Adrenal gland (tissue), 12 donors: ENCODE results near the gene IL1RAPL2. TPM values are rescaled to one million over a fixed set of nuclear protein-coding genes. Genes with fewer than 3 reads are reported as not detected.

Experiments
- DNase-seq, 7 donors: peaks; one replicate each; pipeline ENCODE4 v3.0.0-alpha.2; 2019 to 2020
- H3K27ac ChIP-seq, 5 donors: fragments of 200-600 bp; sonication (generic) in 4 of 5; 1 replicate in 3 of 5; 2 replicates in 2 of 5; pipeline versions ENCODE4 v1.5.1 to v1.8.0; 2016 to 2020; ENCODE audit warnings: mild to moderate bottlenecking in 1 of 5
- H3K27me3 ChIP-seq: fragments of 200-600 bp; 2 replicates; pipeline ENCODE4 v1.8.0; 2021
- H3K36me3 ChIP-seq, 2 donors: fragments of 200-600 bp; replicated peaks in 1 of 2; 1 replicate in 1 of 2; 2 replicates in 1 of 2; pipeline versions ENCODE4 v1.5.1 to v1.8.0; 2018 to 2022
- H3K4me1 ChIP-seq, 2 donors: fragments of 200-600 bp; replicated peaks in 1 of 2; 1 replicate in 1 of 2; 2 replicates in 1 of 2; pipeline versions ENCODE4 v1.5.1 to v1.8.0; 2018 to 2021
- H3K4me3 ChIP-seq, 4 donors: fragments of 200-600 bp; sonication (generic) in 3 of 4; one replicate each; pipeline ENCODE4 v1.5.1; 2016 to 2018
- H3K9me3 ChIP-seq, 3 donors: fragments of 200-600 bp; sonication (generic) in 1 of 3; replicated peaks in 1 of 3; 1 replicate in 2 of 3; 2 replicates in 1 of 3; pipeline versions ENCODE4 v1.5.1 to v1.8.0; 2016 to 2021
- POLR2A ChIP-seq, 2 donors: fragments of 450-650 bp; IDR thresholded peaks; one replicate each; pipeline ENCODE4 v1.6.1; 2017; ENCODE audit warnings: antibody characterized with exemption in 2 of 2, mild to moderate bottlenecking in 2 of 2, moderate library complexity in 1 of 2
- WGBS, 4 donors: extraction: QIAGEN DNeasy Blood & Tissue Kit in 2 of 4; methylation state at CpG; one replicate each; pipeline versions ENCODE4 v1.1.5 to v1.1.7; 2013 to 2017; 5-methylcytosine and 5-hydroxymethylcytosine counted together
- intact Hi-C, 2 donors: fragments of 100-400 bp; cut with DNase I; formaldehyde crosslinking; loops; one replicate each; pipeline versions ENCODE4 v1.14.1 to v1.15.0; 2022 to 2023
- polyA plus RNA-seq, 3 donors: library from polyadenylated mRNA; stranded (reverse); fragments of 200-250 nt in 2 of 3; fragments of 350-450 nt in 1 of 3; fragmentation: Illumina TruSeq in 1 of 3; extraction: RNeasy Lipid Tissue Mini Kit (QIAGEN cat#74804) in 1 of 3; gene quantifications; one replicate each; pipeline ENCODE4 v1.2.3, GENCODE V29; 2013 to 2014
- total RNA-seq, 9 donors: library from RNA; depleted of rRNA in 4 of 9; stranded (reverse); fragments of >200 nt in 4 of 9; fragments of 120-200 nt in 1 of 9; fragmentation: NEBNext Ultra II Directional in 1 of 9; extraction: Animal tissue kit (Norgen Biotek cat#: 25700) in 1 of 9; gene quantifications; one replicate each; pipeline versions ENCODE4 v1.1.0 to v1.2.4, GENCODE V29; 2013 to 2023
- TF ChIP-seq, protein P1 (sequence below), 6 experiments: fragments of 450-650 bp in 4 of 6; fragments of 200-600 bp in 2 of 6; sonication (generic) in 1 of 6; IDR thresholded peaks; 1 replicate in 5 of 6; 2 replicates in 1 of 6; pipeline versions ENCODE4 v1.5.1 to v1.8.0; 2016 to 2021; ENCODE audit warnings: antibody characterized with exemption in 6 of 6, mild to moderate bottlenecking in 2 of 6, moderate library complexity in 1 of 6
- donor health status: healthy with polysubstance abuse.
- donor health status: Bipolar disorder and iron deficiency.
- donor health status: DM: yes; HTN: yes; CAD: no.
- donor health status: DM: no; HTN: no; CAD: no.
- donor health status: DM: no; HTN: no; CAD: no.
- donor health status: DM: yes; HTN: yes; CAD: no.

Gene IL1RAPL2
- total and polyA plus RNA-seq, 12 donors, result 0.27 to 8.4 (median 0.64) TPM; not detected in 5

- no peak for TF ChIP-seq POLR2A (IDR thresholded peaks at IDR 0.05)
- TF ChIP-seq, protein P1, sequence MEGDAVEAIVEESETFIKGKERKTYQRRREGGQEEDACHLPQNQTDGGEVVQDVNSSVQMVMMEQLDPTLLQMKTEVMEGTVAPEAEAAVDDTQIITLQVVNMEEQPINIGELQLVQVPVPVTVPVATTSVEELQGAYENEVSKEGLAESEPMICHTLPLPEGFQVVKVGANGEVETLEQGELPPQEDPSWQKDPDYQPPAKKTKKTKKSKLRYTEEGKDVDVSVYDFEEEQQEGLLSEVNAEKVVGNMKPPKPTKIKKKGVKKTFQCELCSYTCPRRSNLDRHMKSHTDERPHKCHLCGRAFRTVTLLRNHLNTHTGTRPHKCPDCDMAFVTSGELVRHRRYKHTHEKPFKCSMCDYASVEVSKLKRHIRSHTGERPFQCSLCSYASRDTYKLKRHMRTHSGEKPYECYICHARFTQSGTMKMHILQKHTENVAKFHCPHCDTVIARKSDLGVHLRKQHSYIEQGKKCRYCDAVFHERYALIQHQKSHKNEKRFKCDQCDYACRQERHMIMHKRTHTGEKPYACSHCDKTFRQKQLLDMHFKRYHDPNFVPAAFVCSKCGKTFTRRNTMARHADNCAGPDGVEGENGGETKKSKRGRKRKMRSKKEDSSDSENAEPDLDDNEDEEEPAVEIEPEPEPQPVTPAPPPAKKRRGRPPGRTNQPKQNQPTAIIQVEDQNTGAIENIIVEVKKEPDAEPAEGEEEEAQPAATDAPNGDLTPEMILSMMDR (IDR thresholded peaks at IDR 0.05), result no peak
- 48 to 75% (median 68%) methylated on average over 1 of the region's 1 CpG for WGBS, 4 donors
- intact Hi-C loops, result no loop called here
- no peaks in the 10 kb centered on the region for H3K4me1 ChIP-seq
- peaks cover 15% of the 10 kb centered on the region for H3K27me3 ChIP-seq
- peak in 1 of 7 donors; percentile 1 for DNase-seq
- no peaks in the 10 kb centered on the region for H3K9me3 ChIP-seq
- no peak overlapping the region for H3K27ac ChIP-seq
- no peaks in the 10 kb centered on the region for H3K36me3 ChIP-seq
- H3K4me3 ChIP-seq, result no peak overlapping the region
These were observed 1192.8 kb downstream of the IL1RAPL2 start for GRCh38 chrX:105758754-105759153.

DNA sequence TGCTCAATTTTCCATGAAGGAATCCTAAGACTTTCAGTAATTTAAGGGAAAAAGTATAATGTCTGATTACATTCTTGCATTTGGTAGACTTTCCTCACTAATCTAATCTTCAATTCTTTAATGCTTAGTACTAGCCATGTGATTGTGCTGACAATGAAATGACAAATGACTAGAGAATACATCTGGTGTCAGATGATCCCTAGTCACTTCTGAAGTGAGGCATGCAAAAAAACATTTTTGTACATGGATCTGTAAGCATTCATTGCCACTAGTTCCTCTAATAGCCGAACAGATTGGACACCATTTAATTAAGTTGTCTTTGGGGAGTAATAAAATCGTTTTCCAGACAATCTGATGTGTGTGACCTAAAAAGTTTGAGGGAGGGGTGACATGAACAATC, 1193.6 kb downstream of the IL1RAPL2 start:
- H3K36me3 ChIP-seq, result no peaks in the 10 kb centered on the region
- H3K4me1 ChIP-seq, result no peaks in the 10 kb centered on the region
- no peaks in the 10 kb centered on the region for H3K9me3 ChIP-seq
- peaks cover 11% of the 10 kb centered on the region for H3K27me3 ChIP-seq
- WGBS, 4 donors, result 44 to 77% (median 62%) methylated on average over 2 of the region's 2 CpGs
- intact Hi-C loops, result no loop called here
- no peak for DNase-seq
- H3K27ac ChIP-seq, result no peak overlapping the region
- no peak overlapping the region for H3K4me3 ChIP-seq
- TF ChIP-seq, protein P1 (IDR thresholded peaks at IDR 0.05), result no peak
- TF ChIP-seq POLR2A (IDR thresholded peaks at IDR 0.05), result no peak

DNA sequence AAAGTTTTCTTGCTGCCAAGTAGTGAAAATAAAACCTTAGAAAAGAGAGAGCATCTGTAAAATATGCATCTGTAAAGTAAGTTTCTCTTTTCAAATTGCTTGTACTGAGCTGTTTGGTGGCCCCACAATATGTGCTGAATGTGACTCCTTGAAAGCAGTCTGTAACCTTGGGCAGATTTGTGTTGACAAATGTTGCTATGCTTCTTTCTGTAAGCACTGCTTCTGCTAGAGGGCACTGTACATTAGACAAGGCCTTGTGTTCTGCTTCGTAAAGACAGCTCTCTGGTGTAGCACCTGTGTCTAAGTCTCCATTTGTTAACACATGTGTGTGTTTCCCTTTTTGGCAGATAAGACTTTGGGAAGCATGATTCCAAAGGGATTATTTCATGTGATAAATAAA, 1199.7 kb downstream of the IL1RAPL2 start:
- peak in 3 of 7 donors; percentile 4 to 15 (median 15) for DNase-seq
- Histone ChIP-seq H3K9me3 (no peaks in the 10 kb centered on the region), H3K36me3 (no peaks in the 10 kb centered on the region), H3K4me3 (no peak overlapping the region), H3K27ac (no peak overlapping the region), H3K4me1 (no peaks in the 10 kb centered on the region), H3K27me3 (peaks cover 15% of the 10 kb centered on the region)
- TF ChIP-seq, protein P1 (IDR thresholded peaks at IDR 0.05), result no peak
- TF ChIP-seq POLR2A (IDR thresholded peaks at IDR 0.05), result no peak
- WGBS, 4 donors, result 37 to 50% (median 47%) methylated on average over 1 of the region's 1 CpG
- intact Hi-C loops, result no loop called here

DNA sequence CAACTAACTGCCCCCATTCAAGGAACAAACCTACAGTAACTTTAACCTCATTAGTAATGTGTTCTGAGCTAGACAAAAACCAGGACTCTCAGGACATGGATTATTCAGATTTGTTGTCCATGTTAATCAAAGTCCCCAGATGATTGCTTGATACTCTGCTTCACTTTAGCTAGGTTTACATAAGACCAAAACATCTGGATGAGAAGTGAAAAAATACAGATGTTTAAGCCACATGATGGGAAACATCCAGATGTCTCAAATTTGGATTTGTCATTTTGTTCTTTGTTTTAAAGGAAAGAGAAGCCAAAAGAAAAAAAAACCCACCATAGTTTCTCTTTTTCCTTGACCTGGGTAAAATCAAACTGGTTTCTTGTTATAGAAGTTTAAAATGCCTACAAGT, 1207.8 kb downstream of the IL1RAPL2 start:
- no peaks in the 10 kb centered on the region for H3K36me3 ChIP-seq
- no peak for TF ChIP-seq POLR2A (IDR thresholded peaks at IDR 0.05)
- TF ChIP-seq, protein P1 (IDR thresholded peaks at IDR 0.05), result no peak
- no peak overlapping the region for H3K4me3 ChIP-seq
- H3K4me1 ChIP-seq, result no peaks in the 10 kb centered on the region
- no peak overlapping the region for H3K27ac ChIP-seq
- peaks cover 16% of the 10 kb centered on the region for H3K27me3 ChIP-seq
- DNase-seq, result no peak
- H3K9me3 ChIP-seq, result no peaks in the 10 kb centered on the region
- intact Hi-C loops, result no loop called here
